Nephron (organoid): ENCODE measurements around the gene BDKRB2.

ENCODE experiments used
- H3K27ac Mint-ChIP-seq, 3 experiments: 2 replicates each; pipeline ENCODE4 v1.8.0; 2020; ENCODE audit warnings: mixed read lengths in 3 of 3, mild to moderate bottlenecking in 2 of 3, moderate library complexity in 1 of 3
- H3K27me3 Mint-ChIP-seq: 2 replicates; pipeline ENCODE4 v1.8.0; 2021; ENCODE audit warnings: low read depth, mild to moderate bottlenecking, moderate library complexity, mixed read lengths
- H3K36me3 Mint-ChIP-seq: 2 replicates; pipeline ENCODE4 v1.8.0; 2020; ENCODE audit warnings: low read depth, mixed read lengths
- H3K4me1 Mint-ChIP-seq: 2 replicates; pipeline ENCODE4 v1.8.0; 2020; ENCODE audit warnings: mixed read lengths
- H3K4me3 Mint-ChIP-seq, 3 experiments: 2 replicates each; pipeline ENCODE4 v1.8.0; 2020; ENCODE audit warnings: mild to moderate bottlenecking in 3 of 3, mixed read lengths in 3 of 3, moderate library complexity in 2 of 3
- H3K9me3 Mint-ChIP-seq: 2 replicates; pipeline ENCODE4 v1.8.0; 2020; ENCODE audit warnings: mixed read lengths
- CTCF ChIP-seq, 3 experiments: fragments of 200-600 bp; sonication (generic); IDR thresholded peaks; one replicate each; pipeline ENCODE4 v1.5.0; 2021; ENCODE audit warnings: antibody characterized with exemption in 3 of 3; ENCODE audit not compliant: unreplicated experiment in 3 of 3

The BDKRB2 gene

DNA sequence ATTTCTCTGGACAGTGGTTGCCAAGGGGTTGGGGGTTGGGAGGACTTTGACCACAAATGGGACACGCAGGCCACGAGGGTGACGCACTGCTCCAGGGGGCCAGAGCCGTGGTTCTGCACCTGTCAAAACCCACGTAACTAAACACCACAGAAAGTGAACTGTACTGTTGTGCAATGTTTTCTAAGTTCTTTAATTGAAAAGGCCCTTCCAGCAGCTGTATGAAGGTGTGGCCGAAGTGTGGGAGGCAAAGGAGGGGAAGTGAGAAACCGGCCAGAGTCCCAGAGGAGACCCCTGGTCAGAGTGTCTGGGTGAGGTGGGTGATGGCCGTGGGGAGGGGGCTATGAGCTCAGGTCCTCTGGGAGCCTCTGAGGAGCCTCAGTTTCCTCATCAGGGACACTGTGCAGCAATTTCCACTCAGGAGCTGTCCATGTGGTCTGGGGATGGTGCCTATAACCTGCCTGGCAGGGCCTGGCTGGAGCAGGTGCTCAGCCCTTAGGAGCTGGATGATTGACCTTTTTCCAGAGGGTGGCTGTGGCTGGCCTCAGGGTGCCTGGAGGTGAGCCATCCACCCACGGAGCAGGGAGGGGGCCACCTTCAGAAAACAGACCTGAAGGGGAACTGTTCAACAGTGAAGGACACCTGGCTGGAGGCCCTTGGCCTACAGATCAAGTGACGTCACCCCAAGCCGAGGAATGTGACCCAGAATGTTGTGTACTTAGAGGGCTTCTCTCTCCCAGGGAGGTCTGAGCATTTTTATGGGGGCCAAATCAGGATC, 9.8 kb upstream of the BDKRB2 start:
- no peak for TF ChIP-seq CTCF (IDR thresholded peaks at IDR 0.05; ENCODE audit: unreplicated experiment in 3 of 3)
- H3K4me1 Mint-ChIP-seq = peaks cover 8% of the 10 kb centered on the region
- H3K9me3 Mint-ChIP-seq = peaks cover 3% of the 10 kb centered on the region
- peaks cover 28% of the 10 kb centered on the region for H3K27me3 Mint-ChIP-seq
- H3K36me3 Mint-ChIP-seq = no peaks in the 10 kb centered on the region
- no peak overlapping the region for H3K4me3 Mint-ChIP-seq
- peak overlapping the region in 1 of 3 experiments; percentile 34 for H3K27ac Mint-ChIP-seq

DNA sequence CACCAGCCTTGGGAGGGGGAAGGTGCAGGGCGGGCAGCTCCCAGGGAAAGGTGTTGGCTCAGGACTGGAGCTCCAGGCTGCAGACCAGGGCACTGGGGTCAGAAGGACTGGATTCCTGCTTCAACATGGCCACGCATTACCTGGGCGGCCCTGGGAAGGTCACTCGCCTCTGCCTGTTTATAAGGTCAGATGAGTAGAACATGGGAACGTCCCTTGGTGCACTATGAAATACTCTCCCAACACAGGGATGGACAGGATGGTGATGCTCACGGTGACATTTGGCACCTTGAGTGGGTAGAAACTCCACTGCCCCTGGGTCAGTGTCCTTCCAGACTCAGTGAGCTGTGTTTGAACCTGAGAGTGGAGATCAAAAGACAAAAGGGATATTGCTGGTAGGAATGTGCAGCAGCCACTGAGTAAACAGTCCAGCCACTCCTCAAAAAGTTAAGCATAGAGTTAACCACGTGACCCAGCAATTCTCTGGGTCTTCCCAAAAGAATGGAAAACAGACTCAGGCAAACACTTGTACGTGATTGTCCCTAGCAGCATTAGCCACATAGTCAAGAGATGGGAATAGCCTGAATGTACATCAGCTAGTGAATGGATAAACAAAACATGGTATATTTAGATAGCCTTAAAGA, 9.1 kb upstream of the BDKRB2 start:
- Mint-ChIP-seq H3K9me3 (peaks cover 3% of the 10 kb centered on the region), H3K4me1 (peaks cover 8% of the 10 kb centered on the region), H3K4me3 (no peak overlapping the region), H3K27me3 (peaks cover 23% of the 10 kb centered on the region), H3K27ac (peak overlapping the region in 1 of 3 experiments; percentile 15), H3K36me3 (no peaks in the 10 kb centered on the region)
- no peak for TF ChIP-seq CTCF (IDR thresholded peaks at IDR 0.05; ENCODE audit: unreplicated experiment in 3 of 3)

GRCh38 chr14:96197163-96197852, 7.3 kb upstream of the BDKRB2 start:
- peaks cover 38% of the 10 kb centered on the region for H3K27me3 Mint-ChIP-seq
- no peaks in the 10 kb centered on the region for H3K4me1 Mint-ChIP-seq
- no peaks in the 10 kb centered on the region for H3K36me3 Mint-ChIP-seq
- H3K27ac Mint-ChIP-seq = no peak overlapping the region
- TF ChIP-seq CTCF (IDR thresholded peaks at IDR 0.05; ENCODE audit: unreplicated experiment in 3 of 3) = no peak
- peaks cover 3% of the 10 kb centered on the region for H3K9me3 Mint-ChIP-seq
- H3K4me3 Mint-ChIP-seq = no peak overlapping the region

DNA sequence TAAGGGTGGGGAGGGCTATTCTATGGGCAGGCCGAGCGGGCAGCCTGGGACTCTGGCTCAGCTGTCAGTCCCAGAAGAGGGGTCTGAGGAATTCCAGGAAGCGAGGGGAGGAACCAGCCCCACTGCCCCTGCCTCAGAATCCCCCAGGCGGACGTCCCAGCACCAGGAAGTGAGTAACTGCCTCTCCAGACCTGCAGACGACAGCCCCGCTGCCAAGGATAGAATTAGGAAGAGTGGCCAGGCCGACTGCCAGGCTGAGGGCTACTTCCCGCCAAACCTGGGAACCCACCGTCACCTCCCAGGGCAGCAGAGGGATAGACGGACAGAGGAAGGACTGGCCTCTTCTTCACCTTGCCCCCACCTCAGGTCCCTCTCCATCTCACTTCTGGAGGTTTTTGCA, 6.7 kb upstream of the BDKRB2 start:
- Mint-ChIP-seq H3K36me3 (no peaks in the 10 kb centered on the region), H3K9me3 (peaks cover 3% of the 10 kb centered on the region), H3K4me1 (peaks cover 1% of the 10 kb centered on the region), H3K27me3 (peaks cover 42% of the 10 kb centered on the region), H3K27ac (no peak overlapping the region), H3K4me3 (no peak overlapping the region)
- no peak for TF ChIP-seq CTCF (IDR thresholded peaks at IDR 0.05; ENCODE audit: unreplicated experiment in 3 of 3)

- Mint-ChIP-seq H3K9me3 (peaks cover 3% of the 10 kb centered on the region), H3K4me1 (peaks cover 5% of the 10 kb centered on the region), H3K36me3 (no peaks in the 10 kb centered on the region), H3K4me3 (no peak overlapping the region), H3K27me3 (peaks cover 46% of the 10 kb centered on the region), H3K27ac (no peak overlapping the region)
- TF ChIP-seq CTCF (IDR thresholded peaks at IDR 0.05; ENCODE audit: unreplicated experiment in 3 of 3) = no peak
Measured at GRCh38 chr14:96198430-96199130, 6.1 kb upstream of the BDKRB2 start.
